ENCODE results near the gene MAST4.

Gene MAST4

GRCh38 chr5:66595756-66596635, at the start of gene MAST4 (continued):
- no peak; the same call in 1 of the 2 replicates for TF ChIP-seq REST (tag by site-specific recombination; IDR thresholded peaks at IDR 0.05)
- TF ChIP-seq ZFP41 (tag by site-specific recombination; IDR thresholded peaks at IDR 0.05; ENCODE audit: borderline replicate concordance), result no peak
- no peak for TF ChIP-seq ZNF354C (tag by site-specific recombination; IDR thresholded peaks at IDR 0.05; ENCODE audit: borderline replicate concordance, low read depth)
- peak; percentile 73 for TF ChIP-seq GLIS1 (tag by site-specific recombination; IDR thresholded peaks at IDR 0.05)
- 0 out of 2 replicates have a peak, but pooled peaks have one; percentile 7 for TF ChIP-seq ZNF580 (tag by site-specific recombination; IDR thresholded peaks at IDR 0.05)
- peak; percentile 28; the same call in 1 of the 2 replicates for TF ChIP-seq ZNF398 (tag by site-specific recombination; IDR thresholded peaks at IDR 0.05)
- no peak for TF ChIP-seq ZNF768 (tag by site-specific recombination; IDR thresholded peaks at IDR 0.05)
- TF ChIP-seq ZNF138 (tag by site-specific recombination; IDR thresholded peaks at IDR 0.05; ENCODE audit: borderline replicate concordance), result no peak
- TF ChIP-seq MZF1 (tag by site-specific recombination; IDR thresholded peaks at IDR 0.05; ENCODE audit: borderline replicate concordance), result peak; percentile 49; the same call in 1 of the 2 replicates
- TF ChIP-seq ZNF629 (tag by site-specific recombination; IDR thresholded peaks at IDR 0.05), result no peak; the same call in 1 of the 2 replicates
- peak; percentile 96 for TF ChIP-seq ZBTB17 (tag by site-specific recombination; IDR thresholded peaks at IDR 0.05)
- TF ChIP-seq SETDB1 (IDR thresholded peaks at IDR 0.05; ENCODE audit: insufficient read length, low read length), result no peak
- no peak for TF ChIP-seq ZNF311 (tag by site-specific recombination; IDR thresholded peaks at IDR 0.05; ENCODE audit: borderline replicate concordance)
- TF ChIP-seq ZNF221 (tag by site-specific recombination; IDR thresholded peaks at IDR 0.05; ENCODE audit: borderline replicate concordance), result no peak
- TF ChIP-seq BCL11A (tag by site-specific recombination; IDR thresholded peaks at IDR 0.05; ENCODE audit: low read depth), result no peak
- no peak for TF ChIP-seq ZNF184 (tag by site-specific recombination; IDR thresholded peaks at IDR 0.05)
- TF ChIP-seq ZNF132 (tag by site-specific recombination; IDR thresholded peaks at IDR 0.05; ENCODE audit: borderline replicate concordance), result no peak
- TF ChIP-seq ZNF174 (tag by site-specific recombination; IDR thresholded peaks at IDR 0.05), result no peak
- no peak for TF ChIP-seq ZSCAN4 (tag by site-specific recombination; IDR thresholded peaks at IDR 0.05)
- no peak for TF ChIP-seq BCL11B (tag by site-specific recombination; IDR thresholded peaks at IDR 0.05; ENCODE audit: low read depth)
- TF ChIP-seq ZSCAN18 (tag by site-specific recombination; IDR thresholded peaks at IDR 0.05), result no peak
- TF ChIP-seq PRDM2 (tag by site-specific recombination; IDR thresholded peaks at IDR 0.05; ENCODE audit: borderline replicate concordance), result no peak
